GM23338 (cell line): ENCODE data around the gene MTERF4. TPM values are rescaled to one million over a fixed set of nuclear protein-coding genes. Genes with fewer than 3 reads are reported as not detected.

Experiments
- ATAC-seq: fragments of 200-7000 bp; cut with Tn5 transposase; 3 replicates; pipeline ENCODE4 v1.9.1; 2020
- DNase-seq: peaks from one replicate; pipeline ENCODE4 v3.0.0-alpha.2; 2015; ENCODE audit warnings: low spot score
- H2AFZ ChIP-seq: fragments of 200-600 bp; sonication (generic); 2 replicates; pipeline ENCODE4 v1.8.0; 2016; ENCODE audit warnings: antibody characterized with exemption, mild to moderate bottlenecking, moderate library complexity
- H3F3A ChIP-seq: fragments of 200-600 bp; sonication (generic); replicated peaks from 2 replicates; pipeline ENCODE4 v1.8.0; 2017; ENCODE audit warnings: antibody characterized with exemption, mixed run types, low read depth
- H3K27ac ChIP-seq: fragments of 200-600 bp; sonication (generic); 2 replicates; pipeline ENCODE4 v1.6.1; 2016; ENCODE audit warnings: low read depth
- H3K27me3 ChIP-seq: fragments of 200-600 bp; sonication (generic); 2 replicates; pipeline ENCODE4 v1.8.0; 2016; ENCODE audit warnings: mild to moderate bottlenecking, mixed run types, moderate library complexity; ENCODE audit not compliant: insufficient read depth
- H3K36me3 ChIP-seq: fragments of 200-600 bp; sonication (generic); 2 replicates; pipeline ENCODE4 v1.8.0; 2016; ENCODE audit warnings: mild to moderate bottlenecking; ENCODE audit not compliant: insufficient read depth
- H3K4me1 ChIP-seq: fragments of 200-600 bp; sonication (generic); 2 replicates; pipeline ENCODE4 v1.8.0; 2016; ENCODE audit warnings: mild to moderate bottlenecking, moderate library complexity; ENCODE audit not compliant: insufficient read depth
- H3K4me2 ChIP-seq: fragments of 200-600 bp; sonication (generic); 2 replicates; pipeline ENCODE4 v1.7.1; 2017; ENCODE audit warnings: mixed run types
- H3K4me3 ChIP-seq: fragments of 200-600 bp; sonication (generic); 2 replicates; pipeline ENCODE4 v1.6.1; 2016; ENCODE audit warnings: mixed run types
- H3K79me2 ChIP-seq: fragments of 200-600 bp; sonication (generic); replicated peaks from 2 replicates; pipeline ENCODE4 v1.8.0; 2017; ENCODE audit warnings: mild to moderate bottlenecking; ENCODE audit not compliant: insufficient read depth
- H3K9me2 ChIP-seq: fragments of 200-600 bp; sonication (generic); 2 replicates; pipeline ENCODE4 v1.8.0; 2017; ENCODE audit not compliant: insufficient read depth
- H4K20me1 ChIP-seq: fragments of 200-600 bp; sonication (generic); replicated peaks from 2 replicates; pipeline ENCODE4 v1.8.0; 2017; ENCODE audit warnings: mild to moderate bottlenecking; ENCODE audit not compliant: insufficient read depth
- H3K27ac Mint-ChIP-seq: 2 replicates; pipeline ENCODE4 v1.8.0; 2020; ENCODE audit warnings: inconsistent platforms, mild to moderate bottlenecking, moderate library complexity, mixed read lengths
- H3K27me3 Mint-ChIP-seq: 3 replicates; pipeline ENCODE4 v1.8.0; 2022; ENCODE audit warnings: low read depth, mild to moderate bottlenecking, moderate library complexity, mixed read lengths, inconsistent platforms; ENCODE audit not compliant: insufficient read depth, poor library complexity
- H3K36me3 Mint-ChIP-seq: 3 replicates; pipeline ENCODE4 v1.8.0; 2021; ENCODE audit warnings: low read depth, mild to moderate bottlenecking, inconsistent platforms, moderate library complexity, mixed read lengths
- H3K4me1 Mint-ChIP-seq: 3 replicates; pipeline ENCODE4 v1.8.0; 2020; ENCODE audit warnings: mild to moderate bottlenecking, inconsistent platforms, mixed read lengths
- H3K4me3 Mint-ChIP-seq: 3 replicates; pipeline ENCODE4 v1.8.0; 2021; ENCODE audit warnings: moderate library complexity, mild to moderate bottlenecking, inconsistent platforms, mixed read lengths
- H3K9me3 Mint-ChIP-seq: 3 replicates; pipeline ENCODE4 v1.8.0; 2020; ENCODE audit warnings: moderate library complexity, mild to moderate bottlenecking, inconsistent platforms, mixed read lengths
- EZH2phosphoT487 ChIP-seq: fragments of 200-600 bp; sonication (generic); IDR thresholded peaks from one replicate; pipeline ENCODE4 v1.8.1; 2018; ENCODE audit warnings: antibody characterized with exemption; ENCODE audit not compliant: unreplicated experiment
- NANOG ChIP-seq: IDR thresholded peaks from 2 replicates; pipeline ENCODE4 v1.6.1; 2016; ENCODE audit warnings: antibody characterized with exemption, borderline replicate concordance
- POLR2AphosphoS5 ChIP-seq: IDR thresholded peaks from 2 replicates; pipeline ENCODE4 v1.6.1; 2016; ENCODE audit warnings: antibody characterized with exemption, low read depth
- REST ChIP-seq: IDR thresholded peaks from one replicate; pipeline ENCODE4 v1.6.1; 2018; ENCODE audit warnings: antibody characterized with exemption; ENCODE audit not compliant: unreplicated experiment
- ZNF114 ChIP-seq: fragments of 250-450 bp; sonication (Bioruptor Pico); IDR thresholded peaks from 2 replicates; pipeline ENCODE4 v1.5.0; 2020; ENCODE audit warnings: mild to moderate bottlenecking, moderate library complexity
- polyA plus RNA-seq: library from polyadenylated mRNA; unstranded; fragments of >200 nt; fragmentation: Nextera tagmentation; extraction: Ambion mirVana; gene quantifications from 2 replicates; pipeline ENCODE4 v1.2.1, GENCODE V29; 2016
- total RNA-seq: library from RNA; depleted of rRNA; stranded (reverse); fragments of >200 nt; shearing (Covaris generic); gene quantifications from 2 replicates; pipeline ENCODE4 v1.2.3, GENCODE V29; 2014
- TF ChIP-seq, protein P1 (sequence below), 2 experiments: fragments of 200-600 bp in 1 of 2; sonication (generic) in 1 of 2; conservative IDR thresholded peaks; 2 replicates each; pipeline versions ENCODE4 v1.5.1 to v1.6.1; 2016 to 2017; ENCODE audit warnings: antibody characterized with exemption in 2 of 2, low read depth in 2 of 2, mild to moderate bottlenecking in 2 of 2, moderate library complexity in 1 of 2

The MTERF4 gene
- total and polyA plus RNA-seq, 2 experiments from 2014 or later: 15.3 to 63.6 TPM

DNA sequence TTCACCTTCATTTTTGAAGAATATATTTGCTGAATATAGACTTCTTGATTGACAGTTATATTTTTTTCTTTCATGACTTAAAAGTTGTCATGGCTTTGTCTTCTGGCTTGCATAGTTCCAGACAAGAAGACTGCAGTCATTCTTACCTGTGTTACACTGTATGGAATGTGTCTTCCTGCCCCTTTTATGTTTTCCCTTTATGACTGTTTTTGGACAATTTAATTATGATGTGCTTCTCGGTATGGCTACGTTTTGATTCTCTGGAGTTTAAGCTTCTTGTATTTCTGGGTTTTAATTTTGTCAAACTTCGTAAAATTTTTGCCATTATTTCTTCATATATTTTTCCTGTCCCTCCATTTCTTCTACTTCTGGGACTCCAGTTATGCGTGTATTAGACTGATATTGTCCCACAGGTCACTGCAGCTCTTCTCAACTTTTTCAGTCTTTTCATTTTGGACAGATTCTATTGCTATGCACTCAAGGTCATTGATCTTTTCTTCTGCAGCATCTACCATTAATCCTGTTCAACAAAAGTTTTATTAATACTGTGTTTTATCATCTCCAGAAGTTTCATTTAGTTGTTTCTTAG lies 17.1 kb downstream of the MTERF4 start:
- H3K9me2 ChIP-seq: no peaks in the 10 kb centered on the region
- H4K20me1 ChIP-seq: no peaks in the 10 kb centered on the region; the same call in none of the 2 replicates
- no peaks in the 10 kb centered on the region for H3K4me1 Mint-ChIP-seq
- H3K4me1 ChIP-seq: no peaks in the 10 kb centered on the region
- no peak for DNase-seq
- H3K4me3 ChIP-seq: no peak overlapping the region
- no peak overlapping the region for H3K27ac Mint-ChIP-seq
- no peaks in the 10 kb centered on the region for H3K9me3 Mint-ChIP-seq
- no peak overlapping the region for H3K4me2 ChIP-seq
- H3K27me3 ChIP-seq: no peaks in the 10 kb centered on the region
- peaks cover 39% of the 10 kb centered on the region for H3K36me3 Mint-ChIP-seq
- no peak overlapping the region for H3K27ac ChIP-seq
- ATAC-seq: no peak
- no peak for TF ChIP-seq NANOG
- H3K4me3 Mint-ChIP-seq: no peak overlapping the region
- H3K36me3 ChIP-seq: peaks cover 8% of the 10 kb centered on the region
- peaks cover 2% of the 10 kb centered on the region for H3K27me3 Mint-ChIP-seq
- no peaks in the 10 kb centered on the region for H3F3A ChIP-seq
- no peak overlapping the region for H2AFZ ChIP-seq
- H3K79me2 ChIP-seq: no peaks in the 10 kb centered on the region

- Histone ChIP-seq H3K4me2 (no peak overlapping the region), H4K20me1 (no peaks in the 10 kb centered on the region; the same call in none of the 2 replicates), H3K4me3 (no peak overlapping the region), H3K9me2 (no peaks in the 10 kb centered on the region), H3K79me2 (no peaks in the 10 kb centered on the region), H3K36me3 (peaks cover 3% of the 10 kb centered on the region; the same call in 1 of the 2 replicates), H3F3A (no peaks in the 10 kb centered on the region), H3K27me3 (no peaks in the 10 kb centered on the region), H3K27ac (no peak overlapping the region), H3K4me1 (no peaks in the 10 kb centered on the region), H2AFZ (no peak overlapping the region)
- Mint-ChIP-seq H3K4me3 (no peak overlapping the region), H3K27me3 (peaks cover 2% of the 10 kb centered on the region), H3K9me3 (no peaks in the 10 kb centered on the region), H3K27ac (no peak overlapping the region), H3K36me3 (peaks cover 24% of the 10 kb centered on the region), H3K4me1 (no peaks in the 10 kb centered on the region)
- ATAC-seq: no peak
- no peak for DNase-seq
- 0 out of 2 replicates have a peak, but pooled peaks have one; percentile 18 for TF ChIP-seq POLR2AphosphoS5
- TF ChIP-seq, protein P1, sequence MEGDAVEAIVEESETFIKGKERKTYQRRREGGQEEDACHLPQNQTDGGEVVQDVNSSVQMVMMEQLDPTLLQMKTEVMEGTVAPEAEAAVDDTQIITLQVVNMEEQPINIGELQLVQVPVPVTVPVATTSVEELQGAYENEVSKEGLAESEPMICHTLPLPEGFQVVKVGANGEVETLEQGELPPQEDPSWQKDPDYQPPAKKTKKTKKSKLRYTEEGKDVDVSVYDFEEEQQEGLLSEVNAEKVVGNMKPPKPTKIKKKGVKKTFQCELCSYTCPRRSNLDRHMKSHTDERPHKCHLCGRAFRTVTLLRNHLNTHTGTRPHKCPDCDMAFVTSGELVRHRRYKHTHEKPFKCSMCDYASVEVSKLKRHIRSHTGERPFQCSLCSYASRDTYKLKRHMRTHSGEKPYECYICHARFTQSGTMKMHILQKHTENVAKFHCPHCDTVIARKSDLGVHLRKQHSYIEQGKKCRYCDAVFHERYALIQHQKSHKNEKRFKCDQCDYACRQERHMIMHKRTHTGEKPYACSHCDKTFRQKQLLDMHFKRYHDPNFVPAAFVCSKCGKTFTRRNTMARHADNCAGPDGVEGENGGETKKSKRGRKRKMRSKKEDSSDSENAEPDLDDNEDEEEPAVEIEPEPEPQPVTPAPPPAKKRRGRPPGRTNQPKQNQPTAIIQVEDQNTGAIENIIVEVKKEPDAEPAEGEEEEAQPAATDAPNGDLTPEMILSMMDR (conservative IDR thresholded peaks at IDR 0.05; ENCODE audit: low read depth in 2 of 2): no peak
- TF ChIP-seq ZNF114 (CRISPR knock-in tag): no peak
- no peak for TF ChIP-seq REST
- TF ChIP-seq EZH2phosphoT487: no peak
Measured at GRCh38 chr2:241083091-241083415, 19.0 kb downstream of the MTERF4 start.
